MM.1S (cell line): Measurements from ENCODE around the gene MFSD2A.

Source experiments
- CTCF ChIP-seq: fragments of 300-600 bp; sonication (generic); IDR thresholded peaks from 2 replicates; pipeline ENCODE4 v1.5.1; 2016; ENCODE audit warnings: antibody characterized with exemption, low read length, mixed read lengths
- EZH2 ChIP-seq: fragments of 300-600 bp; sonication (generic); optimal IDR thresholded peaks from 2 replicates; pipeline ENCODE3; 2017; ENCODE audit warnings: low read depth, mild to moderate bottlenecking, antibody characterized with exemption, low read length, mixed read lengths
- EZH2phosphoT487 ChIP-seq: fragments of 300-600 bp; sonication (generic); IDR thresholded peaks from 2 replicates; pipeline ENCODE4 v1.6.1; 2018; ENCODE audit warnings: antibody characterized with exemption, low read length

DNA sequence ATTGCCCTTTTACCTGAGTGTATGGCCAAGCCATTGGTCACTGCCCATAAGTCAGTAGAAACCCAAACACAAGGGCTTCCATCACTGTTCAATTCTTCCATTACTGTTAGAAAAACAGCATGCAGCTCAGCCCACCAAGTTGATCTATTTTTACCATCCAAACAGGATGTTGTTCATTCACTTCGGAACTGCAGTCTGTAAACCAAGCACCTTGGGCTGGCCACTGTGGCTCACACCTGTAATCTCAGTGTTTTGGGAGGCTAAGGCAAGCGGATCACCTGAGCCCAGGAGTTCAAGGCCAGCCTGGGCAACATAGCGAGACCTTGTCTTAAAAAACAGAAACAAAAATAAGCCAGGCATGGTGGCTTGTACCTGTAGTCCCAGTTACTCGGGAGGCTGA lies 8.7 kb upstream of the MFSD2A start:
- no peak for TF ChIP-seq CTCF
- TF ChIP-seq EZH2phosphoT487, result no peak
- no peak for TF ChIP-seq EZH2
